ENCODE data around the gene LRP1.

LRP1 gene

GRCh38 chr12:57127726-57128518, at the start of gene LRP1:
Gene LRP1 (plus strand): TSS chr12:57128483. CDS start chr12:57128965, 482 bp downstream.
- peak; percentile 85 for DNase-seq

GRCh38 chr12:57078519-57079404, 49.5 kb upstream of the LRP1 start, which contains the start of gene NEMP1:
Gene NEMP1 (minus strand): TSS chr12:57078791. CDS start chr12:57078745, 46 bp downstream.
- DNase-seq: peak; percentile 99

GRCh38 chr12:57079821-57080220, 48.5 kb upstream of the LRP1 start:
- no peak for DNase-seq

- DNase-seq: no peak
These were observed 47.4 kb upstream of the LRP1 start for GRCh38 chr12:57080855-57081254.

- no peak for DNase-seq
These were observed 42.2 kb upstream of the LRP1 start for GRCh38 chr12:57085999-57086492.

- DNase-seq: peak; percentile 60
These were observed 41.7 kb upstream of the LRP1 start for GRCh38 chr12:57086493-57087009.

GRCh38 chr12:57087010-57087690, 41.1 kb upstream of the LRP1 start:
- DNase-seq: peak; percentile 92

GRCh38 chr12:57087691-57088353, 40.5 kb upstream of the LRP1 start:
- DNase-seq: peak; percentile 77

GRCh38 chr12:57088354-57089270, 39.7 kb upstream of the LRP1 start, which contains the start of gene NAB2:
Gene NAB2 (plus strand): TSS chr12:57089114. CDS start chr12:57089272, 158 bp downstream.
- DNase-seq: peak; percentile 96

- peak; percentile 40 for DNase-seq
These were observed 38.7 kb upstream of the LRP1 start for GRCh38 chr12:57089271-57090245.

- no peak for DNase-seq
These were observed 37.8 kb upstream of the LRP1 start for GRCh38 chr12:57090490-57090889.

GRCh38 chr12:57090924-57091637, 37.2 kb upstream of the LRP1 start:
- DNase-seq: no peak

GRCh38 chr12:57091638-57092528, 36.4 kb upstream of the LRP1 start:
- DNase-seq: no peak

GRCh38 chr12:57092529-57092862, 35.8 kb upstream of the LRP1 start:
- DNase-seq: no peak

GRCh38 chr12:57092876-57093414, 35.3 kb upstream of the LRP1 start:
- DNase-seq: no peak

- peak; percentile 68 for DNase-seq
These were observed 34.7 kb upstream of the LRP1 start for GRCh38 chr12:57093415-57094207.

Data from CD4-positive, alpha-beta T cell treated with Interleukin-12 subunit alpha and Interleukin-12 subunit beta, for 1 hour (primary cell).